Measurements from ENCODE around the gene ANKRD34C.

The ANKRD34C gene

GRCh38 chr15:79329171-79329611, 46.7 kb downstream of the ANKRD34C start:
- H3K27ac Mint-ChIP-seq = no peak overlapping the region

More at GRCh38 chr15:79329171-79329611, 46.7 kb downstream of the ANKRD34C start:
- Mint-ChIP-seq H3K27me3 (no peaks in the 10 kb centered on the region), H3K36me3 (peaks cover 51% of the 10 kb centered on the region), H3K4me1 (no peaks in the 10 kb centered on the region), H3K9me3 (no peaks in the 10 kb centered on the region), H3K4me3 (no peak overlapping the region)
- no peak for ATAC-seq

Measured in stimulated activated memory B cell treated with anti-CD40 and anti-IgM and Interleukin-4, amounts not matched to agents 10 μg/mL and 1 μg/mL and 100 μg/mL, for 72 hours (primary cell).